HL-60 (cell line): ENCODE data around the gene CLDN3.

Experiments
- POLR2AphosphoS5 ChIP-seq: IDR thresholded peaks from 2 replicates; pipeline ENCODE4 v1.6.1; 2012; ENCODE audit warnings: low read depth
- TF ChIP-seq, protein P1 (sequence below): IDR thresholded peaks from one replicate; pipeline ENCODE4 v1.5.1; 2011; ENCODE audit warnings: low read length, control low read depth, inconsistent platforms; ENCODE audit not compliant: insufficient read depth
- TF ChIP-seq, protein P2 (sequence below): IDR thresholded peaks from 2 replicates; pipeline ENCODE4 v1.6.1; 2012; ENCODE audit warnings: low read depth; ENCODE audit not compliant: insufficient replicate concordance

DNA sequence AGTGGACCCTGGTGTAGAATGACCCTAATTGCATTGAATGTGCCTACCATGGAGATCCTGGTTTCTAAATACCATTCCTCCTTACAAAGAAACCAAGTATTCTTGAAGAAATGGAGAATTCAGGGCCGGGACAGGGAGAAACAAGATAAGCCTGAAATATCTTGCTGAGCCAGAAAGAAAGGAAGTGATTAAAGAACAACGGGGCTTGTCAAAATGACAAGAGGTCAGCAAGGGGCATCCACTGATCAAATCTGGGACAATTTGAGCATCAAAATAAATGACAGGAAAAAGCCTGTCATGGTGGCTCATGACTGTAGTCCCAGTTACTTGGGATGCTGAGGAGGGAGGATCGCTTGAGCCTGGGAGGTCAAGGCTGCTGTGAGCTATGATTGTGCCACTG, 39.6 kb downstream of the CLDN3 start:
- TF ChIP-seq, protein P1, sequence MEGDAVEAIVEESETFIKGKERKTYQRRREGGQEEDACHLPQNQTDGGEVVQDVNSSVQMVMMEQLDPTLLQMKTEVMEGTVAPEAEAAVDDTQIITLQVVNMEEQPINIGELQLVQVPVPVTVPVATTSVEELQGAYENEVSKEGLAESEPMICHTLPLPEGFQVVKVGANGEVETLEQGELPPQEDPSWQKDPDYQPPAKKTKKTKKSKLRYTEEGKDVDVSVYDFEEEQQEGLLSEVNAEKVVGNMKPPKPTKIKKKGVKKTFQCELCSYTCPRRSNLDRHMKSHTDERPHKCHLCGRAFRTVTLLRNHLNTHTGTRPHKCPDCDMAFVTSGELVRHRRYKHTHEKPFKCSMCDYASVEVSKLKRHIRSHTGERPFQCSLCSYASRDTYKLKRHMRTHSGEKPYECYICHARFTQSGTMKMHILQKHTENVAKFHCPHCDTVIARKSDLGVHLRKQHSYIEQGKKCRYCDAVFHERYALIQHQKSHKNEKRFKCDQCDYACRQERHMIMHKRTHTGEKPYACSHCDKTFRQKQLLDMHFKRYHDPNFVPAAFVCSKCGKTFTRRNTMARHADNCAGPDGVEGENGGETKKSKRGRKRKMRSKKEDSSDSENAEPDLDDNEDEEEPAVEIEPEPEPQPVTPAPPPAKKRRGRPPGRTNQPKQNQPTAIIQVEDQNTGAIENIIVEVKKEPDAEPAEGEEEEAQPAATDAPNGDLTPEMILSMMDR = no peak
- TF ChIP-seq POLR2AphosphoS5 = no peak
- TF ChIP-seq, protein P2, sequence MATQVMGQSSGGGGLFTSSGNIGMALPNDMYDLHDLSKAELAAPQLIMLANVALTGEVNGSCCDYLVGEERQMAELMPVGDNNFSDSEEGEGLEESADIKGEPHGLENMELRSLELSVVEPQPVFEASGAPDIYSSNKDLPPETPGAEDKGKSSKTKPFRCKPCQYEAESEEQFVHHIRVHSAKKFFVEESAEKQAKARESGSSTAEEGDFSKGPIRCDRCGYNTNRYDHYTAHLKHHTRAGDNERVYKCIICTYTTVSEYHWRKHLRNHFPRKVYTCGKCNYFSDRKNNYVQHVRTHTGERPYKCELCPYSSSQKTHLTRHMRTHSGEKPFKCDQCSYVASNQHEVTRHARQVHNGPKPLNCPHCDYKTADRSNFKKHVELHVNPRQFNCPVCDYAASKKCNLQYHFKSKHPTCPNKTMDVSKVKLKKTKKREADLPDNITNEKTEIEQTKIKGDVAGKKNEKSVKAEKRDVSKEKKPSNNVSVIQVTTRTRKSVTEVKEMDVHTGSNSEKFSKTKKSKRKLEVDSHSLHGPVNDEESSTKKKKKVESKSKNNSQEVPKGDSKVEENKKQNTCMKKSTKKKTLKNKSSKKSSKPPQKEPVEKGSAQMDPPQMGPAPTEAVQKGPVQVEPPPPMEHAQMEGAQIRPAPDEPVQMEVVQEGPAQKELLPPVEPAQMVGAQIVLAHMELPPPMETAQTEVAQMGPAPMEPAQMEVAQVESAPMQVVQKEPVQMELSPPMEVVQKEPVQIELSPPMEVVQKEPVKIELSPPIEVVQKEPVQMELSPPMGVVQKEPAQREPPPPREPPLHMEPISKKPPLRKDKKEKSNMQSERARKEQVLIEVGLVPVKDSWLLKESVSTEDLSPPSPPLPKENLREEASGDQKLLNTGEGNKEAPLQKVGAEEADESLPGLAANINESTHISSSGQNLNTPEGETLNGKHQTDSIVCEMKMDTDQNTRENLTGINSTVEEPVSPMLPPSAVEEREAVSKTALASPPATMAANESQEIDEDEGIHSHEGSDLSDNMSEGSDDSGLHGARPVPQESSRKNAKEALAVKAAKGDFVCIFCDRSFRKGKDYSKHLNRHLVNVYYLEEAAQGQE = no peak
